Retinal pigment epithelial cell (primary cell): ENCODE data around the gene PLAC9.

ENCODE experiments used
- DNase-seq: peaks from one replicate; pipeline ENCODE4 v3.0.0-alpha.2; 2010; ENCODE audit warnings: low read depth
- H3K4me3 ChIP-seq: 2 replicates; pipeline ENCODE4 v1.5.1; 2011; ENCODE audit warnings: mild to moderate bottlenecking, low read length, control low read depth, moderate library complexity
- CTCF ChIP-seq: conservative IDR thresholded peaks from 2 replicates; pipeline ENCODE4 v1.5.1; 2011; ENCODE audit warnings: low read depth, low read length, control low read depth, inconsistent platforms

Gene PLAC9

GRCh38 chr10:80192553-80192952 lies 60.0 kb downstream of the PLAC9 start:
- TF ChIP-seq CTCF, result no peak
- no peak for DNase-seq
- no peak overlapping the region for H3K4me3 ChIP-seq

GRCh38 chr10:80194373-80195045 lies 62.0 kb downstream of the PLAC9 start:
- TF ChIP-seq CTCF, result no peak
- DNase-seq, result no peak
- no peak overlapping the region for H3K4me3 ChIP-seq
